Measurements from ENCODE around the gene ESPNL.
"Not testable (repeated sequence)": the region's sequence is repeated elsewhere in the genome, so short reads cannot be mapped to it uniquely, and the experiment has no call there.

Gene ESPNL

DNA sequence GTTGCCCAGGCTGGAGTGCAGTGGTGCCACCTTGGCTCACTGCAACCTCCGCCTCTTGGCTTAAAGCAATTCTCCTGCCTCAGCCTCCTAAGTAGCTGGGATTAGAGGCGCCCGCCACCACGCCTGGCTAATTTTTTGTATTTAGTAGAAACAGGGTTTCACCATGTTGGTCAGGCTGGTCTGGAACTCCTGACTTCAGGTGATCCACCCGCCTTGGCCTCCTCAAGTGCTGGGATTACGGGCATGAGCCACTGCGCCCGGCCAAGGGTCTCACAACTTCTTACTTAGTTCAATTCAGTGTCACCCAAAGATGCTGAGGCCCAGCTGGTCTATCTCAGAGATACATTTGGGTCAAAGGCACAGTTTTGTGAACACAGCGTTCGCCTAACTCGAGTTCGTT lies 15.6 kb downstream of the ESPNL start:
- DNase-seq (ENCODE audit: low read depth in 3 of 3) = not testable (repeated sequence)

DNA sequence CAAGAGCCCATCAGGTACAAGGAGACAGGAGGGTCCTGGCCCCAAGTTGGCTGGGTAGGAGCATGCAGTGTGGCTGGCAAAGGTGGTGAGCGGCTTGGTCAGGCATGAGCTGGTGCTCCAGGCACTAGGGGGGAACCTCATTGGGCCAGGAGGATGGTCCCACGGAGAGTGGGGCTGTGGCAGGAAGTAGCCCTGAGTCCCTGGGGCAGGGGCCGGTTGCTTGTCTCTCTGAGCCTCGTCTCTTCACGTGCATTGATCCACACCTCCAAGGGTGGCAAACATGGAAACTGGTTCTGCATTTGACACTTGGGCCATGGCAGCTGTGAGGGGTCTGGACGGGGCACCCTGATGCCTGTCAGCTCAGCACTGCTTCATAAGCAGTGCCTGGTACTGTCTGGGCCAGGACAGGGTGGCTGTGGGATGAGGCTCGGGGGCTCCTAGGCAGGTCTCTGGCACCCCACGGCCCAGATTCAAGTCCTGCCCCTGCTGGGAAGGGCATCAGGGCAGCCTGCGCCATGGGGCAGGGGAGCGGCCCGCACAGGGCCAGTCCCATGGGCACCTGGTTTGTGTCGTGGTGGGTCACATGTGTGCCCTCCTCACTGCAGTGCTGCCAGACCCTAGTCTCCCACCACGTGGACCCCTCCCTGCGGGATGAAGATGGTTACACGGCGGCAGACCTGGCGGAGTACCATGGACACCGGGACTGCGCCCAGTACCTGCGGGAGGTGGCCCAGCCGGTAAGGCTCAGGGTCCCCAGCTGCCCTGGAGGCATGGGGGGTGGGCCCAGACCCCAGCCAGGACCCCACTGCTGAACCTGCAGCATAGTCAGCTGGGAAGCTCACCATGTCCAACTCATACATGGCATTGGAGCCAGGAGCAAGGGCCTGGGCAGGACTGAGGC lies 16.4 kb downstream of the ESPNL start:
- DNase-seq (ENCODE audit: low read depth in 3 of 3) = no peak

DNA sequence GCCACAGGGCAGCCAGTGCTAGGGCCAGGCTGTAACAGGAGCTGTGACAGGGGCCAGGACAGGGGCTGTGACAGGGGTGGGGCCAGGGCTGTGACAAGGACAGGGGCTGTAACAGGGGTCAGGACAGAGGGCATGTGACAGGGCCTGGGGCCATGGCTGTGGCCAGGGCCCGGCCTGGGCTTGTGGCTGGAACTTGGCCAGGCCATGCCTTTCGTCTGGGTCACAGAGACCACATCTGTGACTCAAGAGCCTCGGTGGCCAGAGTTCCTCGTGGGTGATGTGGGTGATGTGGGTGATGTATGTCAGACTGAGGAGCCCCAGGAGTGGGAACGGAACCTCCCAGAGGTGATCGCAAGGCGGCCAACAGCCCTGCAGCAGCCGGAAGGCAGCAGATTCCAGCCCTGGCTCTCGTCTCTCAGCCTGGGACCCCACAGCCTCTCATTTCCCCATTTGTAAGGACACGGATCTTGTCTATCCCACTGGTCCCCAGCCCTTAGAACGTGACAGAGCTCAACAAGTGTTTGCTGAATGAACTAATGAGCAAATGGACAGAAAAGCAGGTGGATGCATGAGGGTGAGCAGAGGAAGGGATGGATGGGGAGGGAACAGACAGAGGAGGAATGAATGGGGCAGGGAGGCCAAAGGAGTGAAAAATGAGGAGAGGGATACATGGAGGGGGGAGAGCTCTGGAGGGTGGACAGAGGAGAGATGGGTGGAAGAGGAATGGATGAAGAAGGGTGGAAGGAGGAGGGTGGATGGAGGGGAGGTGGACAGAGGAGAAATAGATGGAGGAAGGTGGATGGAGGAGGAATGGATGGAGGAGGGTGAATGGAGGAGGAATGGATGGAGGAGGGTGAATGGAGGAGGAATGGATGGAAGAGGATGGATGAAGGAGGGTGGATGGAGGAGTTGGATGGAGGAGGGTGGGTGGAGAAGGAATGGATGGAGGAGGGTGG lies 17.3 kb downstream of the ESPNL start:
- no peak for DNase-seq (ENCODE audit: low read depth in 3 of 3)

DNA sequence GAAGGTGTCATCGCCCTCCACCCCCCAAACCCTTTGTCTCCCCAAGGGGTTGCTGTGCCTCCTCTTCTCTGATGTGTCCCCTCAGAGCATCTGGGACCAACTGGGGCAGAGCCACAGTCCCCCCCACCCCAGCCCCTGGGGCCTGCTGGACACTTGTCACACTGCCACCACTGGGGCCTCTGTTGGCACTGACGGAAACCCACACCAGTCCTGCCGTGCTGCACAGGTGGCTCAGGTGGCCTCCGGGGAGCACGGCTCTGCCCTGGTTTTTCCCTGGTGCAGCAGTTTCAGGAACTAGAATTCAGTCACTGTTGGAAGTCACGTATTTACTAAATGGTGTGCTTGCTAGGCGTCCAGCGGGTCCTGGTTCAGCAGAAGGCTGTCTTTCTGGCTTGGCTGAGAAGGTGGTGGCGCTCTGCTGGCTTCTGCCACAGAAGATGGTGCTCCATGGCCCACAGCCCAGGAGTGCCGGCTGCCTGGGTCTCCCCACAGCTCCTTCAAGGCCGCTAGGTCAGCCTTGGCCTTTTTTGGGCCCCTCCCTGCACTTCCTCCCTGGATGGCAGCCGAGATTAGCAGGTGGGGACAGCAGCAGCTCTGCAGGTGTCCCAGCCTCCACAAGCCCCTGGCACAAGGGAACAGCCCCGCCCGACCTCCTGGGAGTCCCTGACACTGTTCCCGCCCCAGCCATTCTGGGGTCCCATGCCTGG lies 19.8 kb downstream of the ESPNL start:
- no peak for DNase-seq (ENCODE audit: low read depth in 3 of 3)

DNA sequence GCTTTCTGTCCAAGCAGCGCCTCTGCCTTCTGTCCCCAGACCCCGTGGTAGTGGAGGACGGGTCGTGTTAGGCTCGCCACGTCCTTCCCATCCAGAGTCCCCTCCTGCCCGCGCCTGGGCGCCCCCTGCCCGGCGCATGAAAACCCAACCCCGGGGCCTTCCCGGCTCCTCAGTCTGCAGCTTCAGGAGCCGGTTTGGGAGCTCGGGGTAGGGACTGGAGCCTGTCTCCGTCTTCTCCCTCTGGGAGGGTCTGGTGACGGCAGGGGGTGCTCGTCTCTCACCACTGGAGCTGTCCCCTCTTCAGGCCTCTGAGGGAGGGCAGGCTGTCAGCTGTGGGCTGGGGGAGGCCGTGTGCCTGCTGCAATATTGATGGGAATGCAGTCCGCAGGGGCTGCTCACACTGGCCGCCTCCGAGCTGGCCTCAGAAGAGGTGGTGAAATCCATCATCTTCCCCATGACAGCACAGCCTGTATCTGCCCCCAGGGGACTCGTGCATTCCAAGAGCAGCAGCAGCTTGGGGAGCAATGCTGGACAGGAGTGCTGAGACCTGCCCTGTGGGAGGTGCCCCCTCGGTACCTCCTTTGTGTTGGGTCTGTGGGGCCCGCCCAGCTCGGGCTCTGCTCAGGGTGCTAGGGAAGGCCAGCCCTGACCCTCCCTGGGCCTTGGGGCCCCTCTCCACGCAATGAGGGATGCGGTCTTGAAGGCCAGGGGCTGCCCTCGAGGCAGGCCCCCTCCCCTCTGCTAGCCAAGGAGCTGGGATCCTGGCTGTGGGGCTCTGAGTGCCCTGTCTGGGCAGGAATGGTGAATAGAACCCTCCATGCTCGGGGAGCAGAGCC lies 20.5 kb downstream of the ESPNL start:
- DNase-seq (ENCODE audit: low read depth in 3 of 3) = no peak

DNA sequence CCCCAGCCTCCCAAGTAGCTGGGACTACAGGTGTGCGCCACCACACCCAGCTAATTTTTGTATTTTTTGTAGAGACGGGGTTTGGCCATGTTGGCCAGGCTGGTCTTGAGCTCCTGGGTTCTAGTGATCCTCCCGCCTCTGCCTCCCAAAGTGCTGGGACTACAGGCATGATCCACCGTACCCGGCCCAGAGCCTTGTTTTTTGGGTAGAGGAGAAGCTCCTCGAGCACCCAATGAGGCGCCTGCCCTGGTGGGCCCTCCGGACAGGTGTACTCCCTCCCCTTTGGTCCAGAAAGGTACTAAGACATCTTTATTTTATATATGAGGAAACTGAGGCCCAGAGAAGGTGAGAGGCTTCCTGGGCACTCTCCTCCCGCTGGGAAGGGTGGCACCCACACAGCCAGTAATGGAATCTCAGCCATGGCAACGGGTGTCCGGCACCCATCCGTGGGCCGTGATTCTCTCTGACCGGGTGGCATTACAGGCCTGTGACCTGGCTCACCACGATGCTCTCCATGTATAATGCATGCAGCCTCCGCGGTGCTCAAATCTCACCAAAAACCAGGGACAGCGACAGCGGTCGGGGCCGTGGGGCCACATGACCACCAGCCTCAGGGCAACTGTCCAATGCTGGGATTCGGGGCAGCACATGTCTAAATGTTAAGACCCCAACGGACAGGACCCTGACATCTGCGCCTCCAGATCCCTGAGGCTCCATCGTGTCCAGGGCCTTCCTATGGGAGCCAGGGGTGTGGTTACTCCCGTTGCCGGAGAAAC lies 21.6 kb downstream of the ESPNL start:
- no peak for DNase-seq (ENCODE audit: low read depth in 3 of 3)

DNA sequence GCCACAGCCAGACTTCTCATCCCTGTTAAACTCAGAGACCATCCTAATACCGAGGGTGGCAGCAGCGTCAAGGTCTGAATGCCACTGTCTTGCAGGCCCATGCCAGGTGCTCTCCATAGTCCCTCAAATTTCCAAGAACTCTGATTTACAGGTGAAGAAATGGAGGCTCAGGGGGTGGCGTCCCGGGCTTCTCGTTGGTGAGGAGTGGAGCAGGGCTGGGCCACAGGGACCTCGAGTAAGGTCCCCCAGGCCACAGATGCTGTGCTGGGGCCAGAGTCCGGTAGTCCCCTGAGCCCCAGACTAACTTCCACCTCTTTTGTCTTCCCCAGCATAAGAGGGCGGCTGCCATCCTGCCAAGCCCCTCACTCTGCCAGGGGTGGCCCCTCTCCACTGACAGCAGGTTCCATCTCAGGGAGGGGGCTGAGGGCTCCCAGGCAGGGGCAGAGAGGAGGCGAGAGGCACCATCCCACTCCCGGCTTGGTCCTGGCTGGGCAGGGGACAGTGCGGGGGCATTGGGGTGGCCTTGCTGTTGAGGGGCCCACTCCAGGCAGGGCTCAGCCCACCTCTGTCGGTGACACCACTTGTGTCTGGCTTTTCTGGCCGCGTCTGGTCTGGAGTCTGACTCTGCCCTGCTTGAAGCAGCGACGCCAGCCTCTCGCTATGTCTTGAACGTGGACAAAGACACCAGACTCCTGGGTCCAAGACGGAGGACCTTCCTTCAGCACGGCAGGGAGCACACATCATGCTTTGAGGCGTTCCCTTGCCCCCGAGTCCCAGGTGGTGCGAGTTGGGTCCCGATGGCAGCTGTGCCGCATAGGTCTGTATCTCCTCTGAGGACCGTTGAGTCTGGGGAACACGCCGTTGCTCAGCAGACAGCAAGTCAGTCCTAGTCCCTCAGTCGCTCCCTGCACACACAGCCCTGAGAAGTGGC lies 22.4 kb downstream of the ESPNL start:
- DNase-seq (ENCODE audit: low read depth in 3 of 3) = no peak

DNA sequence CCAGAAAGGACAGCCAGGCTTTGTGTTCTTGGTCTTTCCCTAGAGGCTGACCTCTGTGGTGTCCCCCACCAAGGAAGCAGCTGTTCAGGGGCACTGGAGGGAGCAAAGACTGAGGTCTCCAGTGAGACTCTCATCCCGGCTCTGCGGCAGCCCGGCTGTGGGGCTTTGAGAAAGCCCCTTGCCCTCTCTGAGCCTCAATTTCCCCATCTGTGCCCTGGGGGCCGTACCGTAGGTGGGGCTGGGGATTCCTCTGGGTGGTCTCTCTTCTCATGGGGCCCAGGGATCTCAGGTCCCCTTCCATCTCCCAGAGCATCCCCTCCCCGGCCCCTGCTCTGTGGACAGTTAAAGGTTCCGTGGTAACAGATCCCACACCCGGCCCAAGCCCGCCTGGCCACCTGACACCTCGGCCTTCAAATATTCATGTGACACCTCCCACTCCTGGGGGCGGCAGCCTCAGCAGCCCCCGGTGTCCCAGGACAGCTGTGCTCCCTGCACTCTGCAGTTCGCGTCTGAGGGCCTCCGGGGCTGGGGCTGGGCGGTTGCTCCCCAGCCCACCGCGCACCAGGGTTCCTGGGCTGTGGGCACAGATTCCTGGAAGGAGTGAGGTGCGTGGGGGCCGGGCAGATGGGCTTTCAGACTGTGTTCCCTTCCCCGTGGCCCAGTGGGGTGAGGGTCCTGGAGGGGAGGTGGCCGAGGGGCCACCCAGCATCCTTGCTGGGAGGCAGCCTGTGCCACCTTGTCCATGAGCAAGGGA lies 23.3 kb downstream of the ESPNL start:
- no peak for DNase-seq (ENCODE audit: low read depth in 3 of 3)

DNA sequence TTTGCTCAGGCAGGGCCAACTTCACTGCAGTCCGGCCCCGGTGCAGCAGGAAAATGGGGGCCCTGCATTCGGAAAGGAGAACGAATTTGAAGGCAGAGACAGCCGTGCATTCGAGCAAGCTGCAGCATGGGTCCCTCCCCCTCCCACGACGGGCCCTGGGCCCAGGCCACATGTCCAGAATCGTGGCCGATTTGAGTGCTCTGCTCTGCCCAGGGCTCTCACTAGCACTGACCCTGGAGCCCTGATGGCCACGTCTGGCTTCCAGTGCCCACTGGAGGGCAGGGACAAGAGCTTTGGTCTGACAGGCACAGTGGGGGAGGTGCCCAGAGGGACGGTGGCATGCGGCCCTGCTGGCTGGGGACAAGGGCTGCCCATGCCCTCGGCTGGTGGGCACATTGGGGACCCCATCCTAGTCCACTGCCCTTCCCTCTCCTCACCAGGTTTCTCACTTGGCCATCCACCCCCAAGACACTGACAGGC lies 23.9 kb downstream of the ESPNL start:
- no peak for DNase-seq (ENCODE audit: low read depth in 3 of 3)

DNA sequence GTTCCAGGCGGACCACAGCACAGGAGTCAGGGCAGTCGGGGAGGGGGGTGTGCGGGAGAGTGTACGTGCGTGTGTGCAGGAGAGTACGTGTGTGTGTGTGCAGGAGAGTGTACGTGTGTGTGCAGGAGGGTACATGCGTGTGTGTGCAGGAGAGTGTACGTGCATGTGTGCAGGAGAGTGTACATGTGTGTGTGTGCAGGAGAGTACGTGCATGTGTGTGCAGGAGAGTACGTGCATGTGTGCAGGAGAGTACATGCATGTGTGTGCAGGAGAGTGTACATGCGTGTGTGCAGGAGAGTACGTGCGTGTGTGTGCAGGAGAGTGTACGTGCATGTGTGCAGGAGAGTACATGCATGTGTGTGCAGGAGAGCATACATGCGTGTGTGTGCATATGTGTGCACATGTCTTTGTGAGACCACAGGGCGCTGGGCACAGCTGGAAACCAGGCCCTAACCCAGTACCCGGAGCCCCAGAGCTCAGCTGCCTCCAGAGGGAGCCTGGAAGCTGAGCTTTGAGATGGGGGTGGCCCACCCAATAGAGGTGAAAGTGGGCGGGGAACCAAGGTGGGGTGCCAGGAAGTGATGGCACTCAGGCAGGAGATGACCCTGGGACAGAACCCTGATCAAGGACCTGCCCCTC lies 24.5 kb downstream of the ESPNL start:
- no peak for DNase-seq (ENCODE audit: low read depth in 3 of 3)

DNA sequence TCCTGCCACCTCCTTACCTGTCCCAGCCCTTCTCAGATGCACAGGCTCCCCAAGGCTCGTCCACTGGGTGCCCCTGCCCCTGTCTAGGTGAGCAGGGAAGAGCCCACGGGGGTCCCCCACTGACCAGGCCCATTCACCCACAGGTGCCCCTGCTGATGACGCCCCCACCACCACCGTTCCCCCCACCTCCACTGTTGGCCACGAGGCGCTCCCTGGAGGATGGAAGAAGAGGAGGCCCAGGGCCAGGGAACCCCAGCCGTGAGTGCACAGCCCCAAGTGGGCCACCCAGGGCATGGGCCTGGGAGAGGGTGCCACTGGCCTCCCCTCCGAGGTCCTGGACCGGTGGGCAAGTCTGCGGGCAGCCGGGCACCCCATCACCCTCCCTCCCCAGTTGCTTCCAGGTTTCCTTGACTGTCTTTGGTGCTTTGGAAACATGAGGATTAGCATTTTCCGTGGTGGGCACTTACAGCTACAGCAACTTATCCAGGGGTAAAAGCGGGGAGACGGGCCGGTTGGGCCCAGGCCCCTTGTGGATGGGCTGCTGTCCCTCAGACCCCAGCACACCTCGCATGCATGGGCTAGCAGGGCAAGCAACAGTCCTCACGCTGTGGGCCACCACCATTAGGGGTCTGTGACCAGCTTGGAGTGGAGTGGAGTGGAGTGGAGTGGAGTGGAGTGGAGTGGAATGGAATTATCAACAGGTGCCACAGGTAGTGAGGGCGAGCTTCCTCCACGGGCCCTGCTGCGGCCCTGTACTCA lies 25.2 kb downstream of the ESPNL start:
- no peak for DNase-seq (ENCODE audit: low read depth in 3 of 3)

DNA sequence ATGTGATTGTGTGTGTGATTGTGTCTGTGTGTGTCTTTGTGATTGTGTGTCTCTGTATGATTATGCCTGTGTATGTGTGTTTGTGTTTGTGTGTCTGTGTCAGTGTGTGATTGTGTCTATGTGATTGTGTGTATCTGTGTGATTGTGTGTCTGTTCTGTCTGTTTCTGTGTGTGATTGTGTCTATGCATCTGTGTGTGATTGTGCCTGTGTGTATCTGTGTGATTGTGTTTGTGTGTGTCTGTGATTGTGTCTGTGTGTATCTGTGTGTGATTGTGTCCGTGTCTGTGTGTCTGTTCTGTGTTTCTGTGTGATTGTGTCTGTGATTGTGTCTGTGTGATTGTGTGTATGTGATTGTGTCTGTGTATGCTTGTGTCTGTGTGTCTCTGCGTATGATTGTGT lies 26.2 kb downstream of the ESPNL start:
- no peak for DNase-seq (ENCODE audit: low read depth in 3 of 3)

DNA sequence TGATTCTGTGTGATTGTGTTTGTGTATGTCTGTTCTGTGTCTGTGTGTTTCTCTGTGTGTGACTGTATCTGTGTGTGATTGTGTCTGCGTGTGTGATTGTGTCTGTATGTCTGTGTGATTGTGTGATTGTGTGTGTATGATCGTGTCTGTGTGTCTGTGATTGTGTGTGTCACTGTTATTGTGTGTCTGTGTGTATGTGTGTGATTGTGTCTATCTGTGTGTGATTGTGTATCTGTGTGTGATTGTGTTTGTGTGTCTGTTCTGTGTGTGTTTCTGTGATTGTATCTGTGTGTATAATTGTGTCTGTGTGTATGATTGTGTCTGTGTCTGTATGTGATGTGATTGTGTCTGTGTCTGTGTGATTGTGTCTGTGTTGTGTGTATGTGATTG lies 26.6 kb downstream of the ESPNL start:
- no peak for DNase-seq (ENCODE audit: low read depth in 3 of 3)

DNA sequence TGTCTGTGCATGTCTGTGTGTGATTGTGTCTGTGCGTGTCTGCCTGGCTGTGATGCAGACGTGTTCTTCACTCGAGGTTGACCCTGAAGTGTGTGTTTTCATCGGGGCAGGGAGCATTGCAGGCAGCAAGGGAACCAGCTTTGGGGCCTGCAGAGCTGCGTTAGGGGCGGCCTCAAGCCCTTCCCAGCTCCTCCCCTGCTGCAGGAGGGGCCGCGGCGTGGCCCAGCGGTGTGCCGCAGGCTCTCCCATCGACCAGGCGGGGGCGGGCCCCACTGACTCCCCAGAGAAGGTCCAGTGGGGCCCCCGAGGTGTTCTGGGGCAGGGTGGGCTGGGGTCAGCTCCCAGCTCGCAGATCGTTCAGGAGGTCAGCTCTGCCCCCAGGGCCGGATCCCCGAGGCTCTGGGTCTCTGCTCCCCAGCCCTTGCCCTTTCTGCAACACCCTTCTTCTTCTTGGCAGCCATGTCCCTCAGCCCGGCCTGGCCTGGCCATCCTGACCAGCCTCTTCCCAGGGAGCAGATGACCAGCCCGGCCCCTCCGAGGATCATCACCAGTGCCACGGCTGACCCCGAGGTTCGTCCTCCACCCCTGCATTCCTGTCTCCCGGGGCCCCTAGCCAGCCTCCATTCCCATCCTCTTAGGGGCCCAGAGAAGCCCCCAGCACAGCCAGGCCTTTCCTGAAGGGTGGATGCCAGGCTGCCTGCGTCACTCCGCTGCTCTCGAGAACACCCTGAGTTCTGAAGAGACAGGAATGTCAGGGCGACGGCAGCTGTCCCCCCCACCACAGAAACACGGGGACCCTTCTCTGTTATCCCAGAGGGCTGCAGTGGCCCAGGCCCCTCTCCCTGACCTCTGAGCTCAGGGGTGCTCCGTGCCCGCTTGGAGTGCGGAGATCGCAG lies 27.3 kb downstream of the ESPNL start:
- no peak for DNase-seq (ENCODE audit: low read depth in 3 of 3)

DNA sequence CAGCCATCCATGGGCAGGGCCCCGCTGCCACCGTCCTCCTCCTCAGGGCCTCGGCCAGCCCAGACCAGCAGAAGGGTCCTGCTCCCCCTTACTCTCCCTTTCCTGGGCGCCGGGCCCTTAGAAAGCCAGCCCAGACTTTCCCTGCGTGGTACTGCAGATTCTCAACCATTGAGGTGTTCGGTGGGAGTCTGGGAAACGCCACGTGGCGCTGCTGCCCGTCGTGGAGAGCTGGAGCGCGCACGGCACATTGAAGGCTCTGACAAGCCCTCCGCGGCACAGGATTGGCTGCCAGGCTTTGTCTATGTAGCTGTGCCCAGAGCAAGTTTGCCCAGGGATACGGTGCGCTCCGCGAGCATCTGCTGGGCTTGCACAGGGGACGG lies 27.9 kb downstream of the ESPNL start:
- no peak for DNase-seq (ENCODE audit: low read depth in 3 of 3)

DNA sequence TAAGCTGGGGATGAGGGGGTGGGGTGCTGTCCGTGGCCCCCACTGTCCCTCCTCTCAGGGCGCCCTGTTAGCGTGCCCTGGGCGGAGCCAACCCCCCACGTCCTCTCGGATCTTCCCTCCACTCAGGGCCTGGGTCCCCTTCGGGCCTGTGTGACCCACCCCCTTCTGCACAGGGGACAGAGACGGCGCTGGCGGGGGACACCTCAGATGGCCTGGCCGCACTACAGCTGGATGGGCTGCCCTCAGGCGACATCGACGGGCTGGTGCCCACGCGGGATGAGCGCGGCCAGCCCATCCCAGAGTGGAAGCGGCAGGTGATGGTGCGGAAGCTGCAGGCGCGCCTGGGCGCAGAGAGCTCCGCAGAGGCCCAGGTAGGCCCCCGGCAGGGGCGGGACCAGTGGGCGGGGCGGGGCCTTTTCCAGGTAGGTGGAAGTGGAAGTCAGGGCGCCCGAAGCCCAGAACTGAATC lies 28.4 kb downstream of the ESPNL start:
- DNase-seq (ENCODE audit: low read depth in 3 of 3) = no peak
